NB4 (cell line): ENCODE data around the gene OVAAL.

Source experiments
- CTCF ChIP-seq: IDR thresholded peaks from one replicate; pipeline ENCODE4 v1.5.1; 2012; ENCODE audit warnings: low read depth, low read length
- POLR2A ChIP-seq: IDR thresholded peaks from 2 replicates; pipeline ENCODE4 v1.6.1; 2011; ENCODE audit warnings: mild to moderate bottlenecking; ENCODE audit not compliant: insufficient read length; ENCODE audit errors: extremely low read depth

GRCh38 chr1:180568184-180568583 lies 9.4 kb downstream of the OVAAL start:
- TF ChIP-seq CTCF = no peak
- TF ChIP-seq POLR2A = no peak
